Parietal lobe (tissue), 2 donors: ENCODE results near the gene ATP2A1. TPM values are rescaled to one million over a fixed set of nuclear protein-coding genes. Genes with fewer than 3 reads are reported as not detected.

Experiments
- small RNA-seq: library from RNA; depleted of rRNA; stranded (forward); fragments of <200 nt; gene quantifications from one replicate; pipeline ENCODE3, GENCODE V24; 2014; ENCODE audit warnings: low replicate concordance
- total RNA-seq: library from RNA; depleted of rRNA; stranded (reverse); fragments of >200 nt; gene quantifications from one replicate; pipeline ENCODE4 v1.2.3, GENCODE V29; 2014

ATP2A1 gene
- total RNA-seq = 0.63 TPM

GRCh38 chr16:28878083-28878926 is at the start of gene ATP2A1:
TSS of gene ATP2A1 (plus strand) at chr16:28878488. CDS start at chr16:28878672, 184 bp downstream.

GRCh38 chr16:28846080-28846932 is 32.0 kb upstream of the ATP2A1 start, which contains the start of gene TUFM:
TSS of gene TUFM (minus strand) at chr16:28846348. CDS start at chr16:28846269, 79 bp downstream.

GRCh38 chr16:28924762-28925385 is 46.6 kb downstream of the ATP2A1 start, which contains the start of gene RABEP2:
TSS of gene RABEP2 (minus strand) at chr16:28925238. CDS start at chr16:28925163, 75 bp downstream.

GRCh38 chr16:28931801-28932225 is 53.5 kb downstream of the ATP2A1 start, which contains the start of gene CD19:
TSS of gene CD19 (plus strand) at chr16:28931971. CDS start at chr16:28932001, 30 bp downstream.

GRCh38 chr16:28950648-28951409 is 72.5 kb downstream of the ATP2A1 start, which contains the start of gene NFATC2IP:
TSS of gene NFATC2IP (plus strand) at chr16:28950937. CDS start at chr16:28951012, 75 bp downstream.

Small RNA genes within 50 kb of the gene (small RNA-seq; reads per million reads assigned to genes)
- not detected for gene RF00416

Other genes starting within 250 kb of the ATP2A1 start
- not detected for gene NPIPB8, start 240.4 kb upstream of the ATP2A1 start, total RNA-seq
- 171 TPM for gene EIF3C, start 167.0 kb upstream of the ATP2A1 start, total RNA-seq
- gene NPIPB9, start 126.7 kb upstream of the ATP2A1 start, total RNA-seq = 11.6 TPM
- gene ATXN2L, start 55.5 kb upstream of the ATP2A1 start, total RNA-seq = 72.3 TPM
- gene TUFM, start 32.1 kb upstream of the ATP2A1 start, total RNA-seq = 54.5 TPM
- 21.6 TPM for gene SH2B1, start 14.6 kb upstream of the ATP2A1 start, total RNA-seq
- 21.9 TPM for gene RABEP2, start 46.8 kb downstream of the ATP2A1 start, total RNA-seq
- 0.94 TPM for gene CD19, start 53.5 kb downstream of the ATP2A1 start, total RNA-seq
- 45.1 TPM for gene NFATC2IP, start 72.4 kb downstream of the ATP2A1 start, total RNA-seq
- 19.4 TPM for gene SPNS1, start 96.3 kb downstream of the ATP2A1 start, total RNA-seq
- 1.3 TPM for gene LAT, start 106.6 kb downstream of the ATP2A1 start, total RNA-seq